HK-2 (cell line): ENCODE measurements around the gene GTF3A.
"Not testable (repeated sequence)": the region's sequence is repeated elsewhere in the genome, so short reads cannot be mapped to it uniquely, and the experiment has no call there.

Source experiments
- DNase-seq: peaks from one replicate; pipeline ENCODE4 v3.0.0-alpha.2; 2018; ENCODE audit not compliant: unreplicated experiment

Gene GTF3A

GRCh38 chr13:27424246-27425157 lies at the start of gene GTF3A:
Gene GTF3A, plus strand, starts transcription at chr13:27424619.
- peak; percentile 73 for DNase-seq

GRCh38 chr13:27374650-27375049 lies 49.8 kb upstream of the GTF3A start:
- peak; percentile 45 for DNase-seq

DNA sequence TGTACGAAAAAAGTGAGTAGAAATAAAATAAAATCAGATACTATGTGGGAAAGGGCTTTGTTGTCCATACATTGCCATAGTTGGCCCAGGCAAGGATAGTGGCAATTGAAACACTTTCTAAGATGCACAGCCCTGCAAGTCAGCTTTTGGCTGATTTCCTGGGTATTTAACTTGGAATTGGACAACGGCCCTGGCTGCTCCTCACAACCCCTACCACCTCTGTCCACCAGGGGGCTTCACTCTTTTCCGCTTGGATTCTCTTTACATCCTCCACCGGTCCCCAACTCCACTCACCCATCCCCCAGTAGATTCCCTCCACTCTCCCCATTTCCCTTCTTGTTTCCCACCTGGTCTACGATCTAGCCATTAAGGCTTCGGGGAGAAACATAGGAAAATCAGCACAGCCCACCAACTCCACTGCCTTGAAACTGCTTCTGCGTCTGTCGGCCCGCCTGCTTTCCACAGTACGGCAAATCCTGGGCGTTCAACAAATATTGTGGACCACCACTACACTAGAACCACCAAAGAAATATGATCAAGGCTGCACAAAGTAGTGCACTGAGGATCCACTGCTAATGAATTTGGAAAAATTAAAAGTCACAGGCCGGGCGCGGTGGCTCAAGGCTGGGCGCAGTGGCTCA lies 48.6 kb upstream of the GTF3A start:
- DNase-seq: peak; percentile 30

DNA sequence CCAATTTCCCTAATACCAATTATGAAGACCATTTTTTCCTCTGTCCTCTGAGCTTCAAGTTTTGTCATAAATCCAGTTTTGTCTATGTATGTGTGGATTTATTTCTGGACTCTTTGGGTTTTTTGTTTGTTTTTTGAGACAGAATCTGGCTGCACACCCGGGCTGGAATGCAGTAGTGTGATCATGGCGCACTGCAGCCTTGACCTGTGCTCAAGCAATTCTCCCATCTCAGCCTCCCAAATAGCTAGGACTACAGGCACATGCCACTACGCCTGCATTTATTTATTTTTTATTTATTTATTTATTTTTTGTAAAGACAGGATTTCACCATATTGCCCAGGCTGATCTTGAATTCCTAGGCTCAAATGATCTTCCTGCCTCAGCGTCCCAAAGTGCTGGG lies 45.3 kb upstream of the GTF3A start:
- no peak for DNase-seq

GRCh38 chr13:27379694-27380641 lies 44.5 kb upstream of the GTF3A start:
- peak; percentile 65 for DNase-seq

GRCh38 chr13:27381601-27382000 lies 42.8 kb upstream of the GTF3A start:
- DNase-seq: no peak

DNA sequence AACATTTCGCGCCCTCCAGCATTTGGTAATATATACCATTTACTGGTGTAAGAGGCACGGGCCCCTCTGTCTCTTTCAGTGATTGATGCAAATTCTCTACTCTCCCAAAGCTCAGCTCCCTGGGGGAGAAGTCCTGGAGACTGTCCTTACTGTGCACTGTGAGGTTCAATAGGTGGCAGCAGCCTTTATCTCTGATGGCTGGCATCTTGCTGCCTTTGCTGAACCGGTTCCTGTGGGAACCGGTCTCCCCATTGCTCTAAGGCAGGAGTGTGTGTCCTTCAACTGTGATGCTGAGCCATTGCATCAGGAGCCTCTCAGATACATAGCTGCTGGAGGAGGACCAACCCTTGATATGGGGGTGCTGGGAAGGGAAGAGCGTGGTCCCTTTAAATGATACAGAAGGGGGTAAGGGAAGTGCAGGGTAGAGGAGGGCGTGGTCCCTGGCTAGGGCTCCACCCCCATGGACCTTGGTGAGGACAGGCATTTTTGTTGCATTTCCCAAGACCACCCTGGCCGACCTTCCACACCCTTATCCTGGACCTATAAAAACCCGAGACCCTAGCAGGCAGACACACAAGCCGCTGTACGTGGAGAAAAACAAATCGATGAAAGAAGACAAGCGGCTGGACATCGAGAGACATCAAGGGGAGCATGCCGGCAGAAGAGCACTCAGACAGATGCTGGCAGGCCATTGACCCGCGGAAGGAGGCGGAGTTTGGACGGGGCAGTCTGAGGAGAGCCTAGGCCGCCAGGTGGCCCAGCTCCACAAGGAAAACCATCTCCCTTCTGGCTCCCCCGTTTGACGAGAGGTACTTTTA lies 41.1 kb upstream of the GTF3A start:
- no peak for DNase-seq

DNA sequence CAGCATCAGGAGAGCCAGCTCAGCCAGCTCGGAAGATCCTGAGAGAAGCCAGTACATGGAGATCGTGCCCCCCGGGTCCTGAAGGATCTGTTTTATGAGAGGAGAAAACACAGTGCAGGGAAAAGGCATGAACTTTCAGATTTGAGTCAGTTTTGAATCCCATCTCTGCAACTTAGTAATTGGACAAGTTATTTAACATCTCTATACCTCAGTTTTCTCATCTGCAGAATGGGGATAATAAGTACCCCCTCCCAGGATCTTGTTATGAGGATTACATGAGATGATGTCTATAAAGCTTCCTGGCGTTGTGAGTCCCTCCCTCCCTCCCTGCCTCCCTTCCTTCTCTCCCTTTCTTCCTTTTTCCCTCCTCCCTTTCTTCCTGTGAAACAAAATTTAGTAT lies 40.1 kb upstream of the GTF3A start:
- no peak for DNase-seq

DNA sequence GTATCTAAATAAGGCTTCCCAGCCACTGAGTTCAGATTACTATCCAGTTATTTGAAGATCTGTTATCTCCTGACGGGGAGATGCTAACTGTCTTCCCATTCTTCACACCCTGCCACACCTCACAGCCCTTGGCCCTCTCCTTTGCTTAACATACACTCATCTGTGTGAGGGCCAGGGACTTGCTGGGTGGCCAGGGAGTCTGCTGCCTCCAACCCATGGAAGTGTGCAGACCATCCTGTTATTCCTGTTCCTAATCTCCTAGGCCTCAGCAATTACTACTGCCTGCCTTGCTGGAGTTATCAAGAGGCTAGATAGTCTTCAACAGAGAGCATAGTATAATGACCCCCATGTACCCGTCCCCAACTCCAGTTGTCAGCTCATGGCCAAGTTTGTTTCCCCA lies 36.2 kb upstream of the GTF3A start:
- no peak for DNase-seq

- DNase-seq: no peak
Measured at GRCh38 chr13:27389891-27390290, 34.5 kb upstream of the GTF3A start.

GRCh38 chr13:27391471-27391870 lies 32.9 kb upstream of the GTF3A start:
- DNase-seq: no peak

DNA sequence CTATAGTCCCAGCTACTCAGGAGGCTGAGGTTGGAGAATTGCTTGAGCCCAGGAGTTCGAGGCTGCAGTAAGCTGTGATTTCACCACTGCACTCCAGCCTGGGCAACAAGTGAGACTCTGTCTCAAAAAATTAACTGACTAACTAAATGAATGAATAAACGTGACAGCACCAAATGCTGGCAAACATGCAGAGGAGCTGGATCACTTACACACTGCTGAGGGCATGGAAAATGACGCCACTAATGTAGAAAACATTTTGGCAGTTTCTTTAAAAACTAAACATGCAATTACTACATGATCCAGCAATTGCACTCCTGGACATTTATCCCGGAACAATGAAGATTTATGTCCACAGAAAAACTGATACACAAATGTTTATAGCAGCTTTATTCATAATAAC lies 31.3 kb upstream of the GTF3A start:
- DNase-seq: no peak

DNA sequence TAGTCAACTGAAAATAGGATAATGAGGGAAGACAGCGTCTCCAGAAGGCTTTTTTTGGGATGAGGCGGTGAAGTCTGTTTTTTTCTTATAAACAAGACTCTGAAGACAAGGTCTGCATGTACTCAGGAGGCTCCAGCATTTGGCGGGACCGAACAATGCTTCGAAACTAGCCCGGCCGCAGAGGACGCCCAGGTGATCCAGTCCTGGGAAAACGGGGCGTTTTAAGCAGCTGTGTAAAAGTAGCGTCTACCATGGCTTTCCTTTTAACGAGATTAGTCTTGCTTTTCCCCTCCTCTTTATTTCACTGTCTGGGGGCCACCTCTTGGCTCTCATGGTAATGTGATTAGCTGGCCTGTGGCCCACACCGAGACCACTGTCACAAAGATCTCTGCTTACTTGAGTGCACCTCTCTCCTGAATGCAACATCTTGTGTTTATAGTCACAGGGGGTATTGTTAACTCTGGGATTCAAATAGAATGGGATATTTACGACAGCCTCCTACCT lies 29.4 kb upstream of the GTF3A start:
- DNase-seq: no peak

GRCh38 chr13:27396252-27396846 lies 28.1 kb upstream of the GTF3A start:
- no peak for DNase-seq

DNA sequence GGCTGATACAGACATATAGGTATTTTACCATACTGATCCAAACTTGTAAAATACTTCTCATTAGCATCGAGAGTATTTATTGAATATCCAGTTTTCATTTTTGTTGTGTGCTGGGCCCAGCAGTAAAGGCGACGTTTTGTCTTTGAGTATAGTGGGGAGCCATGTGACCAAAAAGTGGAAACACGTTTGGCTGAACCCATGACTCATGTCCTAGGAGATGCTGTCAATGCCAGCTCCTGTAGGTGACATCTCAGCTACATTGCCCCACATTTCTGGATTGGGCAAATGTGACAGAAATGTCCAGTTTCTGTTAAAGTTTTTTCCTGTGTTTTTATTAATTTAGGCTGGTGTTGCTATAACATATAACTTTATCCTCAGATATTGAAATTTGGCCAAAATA lies 26.1 kb upstream of the GTF3A start:
- DNase-seq: no peak

DNA sequence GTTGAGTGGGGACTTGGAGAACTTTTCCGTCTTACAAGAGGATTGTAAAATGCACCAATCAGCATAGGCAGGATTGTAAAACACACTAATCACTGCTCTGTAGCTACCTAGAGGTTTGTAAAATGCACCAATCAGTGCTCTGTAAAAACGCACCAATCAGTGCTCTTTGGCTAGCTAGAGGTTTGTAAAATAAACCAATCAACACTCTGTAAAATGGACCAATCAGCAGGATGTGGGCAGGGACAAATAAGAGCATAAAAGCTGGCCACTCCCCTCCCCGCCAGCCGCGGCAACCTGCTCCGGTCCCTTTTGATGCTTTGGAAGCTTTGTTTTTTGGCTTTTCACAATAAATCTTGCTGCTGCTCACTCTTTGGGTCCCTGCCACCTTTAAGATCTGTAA lies 24.0 kb upstream of the GTF3A start:
- DNase-seq: not testable (repeated sequence)

GRCh38 chr13:27401210-27401609 lies 23.2 kb upstream of the GTF3A start:
- DNase-seq: no peak

GRCh38 chr13:27403203-27403678 lies 21.2 kb upstream of the GTF3A start:
- DNase-seq: no peak

GRCh38 chr13:27403727-27404385 lies 20.6 kb upstream of the GTF3A start:
- no peak for DNase-seq

DNA sequence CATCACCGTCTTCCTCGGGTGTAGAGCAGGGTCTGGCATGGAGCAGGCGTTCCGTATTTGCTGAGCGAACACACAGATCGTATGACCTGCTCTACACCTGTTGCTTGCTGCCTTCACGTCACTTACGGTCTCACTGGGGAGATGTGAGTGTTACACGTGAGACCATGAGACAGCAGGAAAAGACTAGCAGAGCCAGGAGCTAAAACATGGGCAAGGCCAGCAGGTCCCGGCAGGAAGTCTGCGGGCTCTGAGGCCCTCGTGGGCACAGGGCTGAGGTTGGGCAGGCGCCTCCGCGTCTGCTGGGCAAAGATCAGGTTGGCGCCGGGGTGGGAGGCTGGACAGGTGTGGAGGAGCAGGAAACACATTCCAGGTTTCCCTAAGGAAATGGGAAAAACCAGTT lies 19.7 kb upstream of the GTF3A start:
- DNase-seq: no peak
